BJ (cell line): ENCODE measurements around the gene HSP90AA1. TPM values are rescaled to one million over a fixed set of nuclear protein-coding genes. Genes with fewer than 3 reads are reported as not detected.

Experiments
- CTCF ChIA-PET: fragments of 350-600 bp; formaldehyde crosslinking; extraction: SDS; loops from one replicate; lab custom pipeline; 2021; ENCODE audit warnings: antibody characterized with exemption, inconsistent platforms; lab: Yijun Ruan, JAX
- POLR2A ChIA-PET: fragments of 300-600 bp; sonication (Branson Sonifier 250); formaldehyde crosslinking; extraction: SDS; loops from one replicate; lab custom pipeline; 2021; ENCODE audit warnings: antibody characterized with exemption; lab: Charles Lee
- DNase-seq: peaks from one replicate; pipeline ENCODE4 v3.0.0-alpha.2; 2011; ENCODE audit warnings: low read depth
- H3K27me3 ChIP-seq: 2 replicates; pipeline ENCODE4 v1.6.0; 2011; ENCODE audit warnings: low read length; ENCODE audit not compliant: control insufficient read depth, insufficient read depth
- H3K36me3 ChIP-seq: 2 replicates; pipeline ENCODE4 v1.5.1; 2011; ENCODE audit warnings: low read length; ENCODE audit not compliant: control insufficient read depth, insufficient read depth
- H3K4me3 ChIP-seq: 2 replicates; pipeline ENCODE4 v1.5.1; 2011; ENCODE audit warnings: low read depth, mild to moderate bottlenecking, control low read depth, low read length
- polyA plus RNA-seq: library from polyadenylated mRNA; depleted of rRNA; stranded (reverse); fragments of >200 nt; gene quantifications from 2 replicates; pipeline ENCODE4 v1.2.3, GENCODE V29; 2011
- TF ChIP-seq, protein P1 (sequence below): IDR thresholded peaks from 2 replicates; pipeline ENCODE4 v1.5.1; 2011; ENCODE audit warnings: low read depth, mild to moderate bottlenecking, control low read depth, inconsistent platforms, low read length, moderate library complexity; ENCODE audit not compliant: insufficient read depth

HSP90AA1 gene
- polyA plus RNA-seq, 1 experiment: 222 TPM

DNA sequence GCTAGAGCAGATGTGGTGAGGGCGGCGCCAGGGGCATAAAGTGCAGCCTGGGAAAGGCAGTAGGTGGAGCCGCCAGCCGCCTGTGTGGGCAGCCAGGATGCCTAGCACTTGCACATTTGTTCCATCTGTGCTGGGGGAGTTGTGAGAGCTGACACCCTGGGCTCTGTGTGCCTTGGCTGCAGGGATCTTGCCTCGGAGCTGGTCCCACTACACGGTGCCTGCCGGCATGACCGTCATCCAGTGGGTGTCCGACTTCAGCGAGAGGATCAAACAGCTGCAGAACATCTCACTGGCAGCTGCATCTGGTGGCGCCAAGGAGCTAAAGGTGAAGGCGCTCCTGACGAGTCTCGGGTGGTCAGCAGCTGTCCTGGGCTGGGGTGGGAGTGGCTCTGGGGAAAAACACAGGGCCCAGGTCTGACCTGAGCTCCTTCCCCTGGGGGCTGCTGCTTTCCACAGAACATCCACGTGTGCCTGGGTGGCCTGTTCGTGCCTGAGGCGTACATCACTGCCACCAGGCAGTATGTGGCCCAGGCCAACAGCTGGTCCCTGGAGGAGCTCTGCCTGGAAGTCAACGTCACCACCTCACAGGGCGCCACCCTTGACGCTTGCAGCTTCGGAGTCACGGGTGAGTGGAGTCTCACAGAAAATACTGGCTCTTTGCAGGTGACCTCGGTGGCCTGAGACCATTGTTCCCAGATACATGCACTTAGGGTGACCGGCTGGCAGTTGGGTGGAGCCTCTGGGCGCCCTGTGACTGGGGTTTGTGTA, 37.4 kb downstream of the HSP90AA1 start:
- POLR2A ChIA-PET: no interaction called here
- TF ChIP-seq, protein P1, sequence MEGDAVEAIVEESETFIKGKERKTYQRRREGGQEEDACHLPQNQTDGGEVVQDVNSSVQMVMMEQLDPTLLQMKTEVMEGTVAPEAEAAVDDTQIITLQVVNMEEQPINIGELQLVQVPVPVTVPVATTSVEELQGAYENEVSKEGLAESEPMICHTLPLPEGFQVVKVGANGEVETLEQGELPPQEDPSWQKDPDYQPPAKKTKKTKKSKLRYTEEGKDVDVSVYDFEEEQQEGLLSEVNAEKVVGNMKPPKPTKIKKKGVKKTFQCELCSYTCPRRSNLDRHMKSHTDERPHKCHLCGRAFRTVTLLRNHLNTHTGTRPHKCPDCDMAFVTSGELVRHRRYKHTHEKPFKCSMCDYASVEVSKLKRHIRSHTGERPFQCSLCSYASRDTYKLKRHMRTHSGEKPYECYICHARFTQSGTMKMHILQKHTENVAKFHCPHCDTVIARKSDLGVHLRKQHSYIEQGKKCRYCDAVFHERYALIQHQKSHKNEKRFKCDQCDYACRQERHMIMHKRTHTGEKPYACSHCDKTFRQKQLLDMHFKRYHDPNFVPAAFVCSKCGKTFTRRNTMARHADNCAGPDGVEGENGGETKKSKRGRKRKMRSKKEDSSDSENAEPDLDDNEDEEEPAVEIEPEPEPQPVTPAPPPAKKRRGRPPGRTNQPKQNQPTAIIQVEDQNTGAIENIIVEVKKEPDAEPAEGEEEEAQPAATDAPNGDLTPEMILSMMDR: no peak
- Histone ChIP-seq H3K36me3 (peaks cover 53% of the 10 kb centered on the region), H3K27me3 (no peaks in the 10 kb centered on the region), H3K4me3 (no peak overlapping the region)
- no peak for DNase-seq
- CTCF ChIA-PET: interaction anchor here (0.6 to 3.3 kb wide), 5 partner anchors 19 to 265 kb away, joined by 3 to 9 read pairs (median 6); no protein-coding TSS in a partner anchor

GRCh38 chr14:102047808-102048540, 38.9 kb downstream of the HSP90AA1 start:
- no peak overlapping the region for H3K4me3 ChIP-seq
- H3K36me3 ChIP-seq: peaks cover 63% of the 10 kb centered on the region
- POLR2A ChIA-PET: no interaction called here
- TF ChIP-seq, protein P1: no peak
- CTCF ChIA-PET: interaction anchor here (1.0 to 1.7 kb wide), 2 partner anchors 17 to 267 kb away, joined by 4 to 6 read pairs; no protein-coding TSS in a partner anchor
- no peak for DNase-seq
- no peaks in the 10 kb centered on the region for H3K27me3 ChIP-seq

DNA sequence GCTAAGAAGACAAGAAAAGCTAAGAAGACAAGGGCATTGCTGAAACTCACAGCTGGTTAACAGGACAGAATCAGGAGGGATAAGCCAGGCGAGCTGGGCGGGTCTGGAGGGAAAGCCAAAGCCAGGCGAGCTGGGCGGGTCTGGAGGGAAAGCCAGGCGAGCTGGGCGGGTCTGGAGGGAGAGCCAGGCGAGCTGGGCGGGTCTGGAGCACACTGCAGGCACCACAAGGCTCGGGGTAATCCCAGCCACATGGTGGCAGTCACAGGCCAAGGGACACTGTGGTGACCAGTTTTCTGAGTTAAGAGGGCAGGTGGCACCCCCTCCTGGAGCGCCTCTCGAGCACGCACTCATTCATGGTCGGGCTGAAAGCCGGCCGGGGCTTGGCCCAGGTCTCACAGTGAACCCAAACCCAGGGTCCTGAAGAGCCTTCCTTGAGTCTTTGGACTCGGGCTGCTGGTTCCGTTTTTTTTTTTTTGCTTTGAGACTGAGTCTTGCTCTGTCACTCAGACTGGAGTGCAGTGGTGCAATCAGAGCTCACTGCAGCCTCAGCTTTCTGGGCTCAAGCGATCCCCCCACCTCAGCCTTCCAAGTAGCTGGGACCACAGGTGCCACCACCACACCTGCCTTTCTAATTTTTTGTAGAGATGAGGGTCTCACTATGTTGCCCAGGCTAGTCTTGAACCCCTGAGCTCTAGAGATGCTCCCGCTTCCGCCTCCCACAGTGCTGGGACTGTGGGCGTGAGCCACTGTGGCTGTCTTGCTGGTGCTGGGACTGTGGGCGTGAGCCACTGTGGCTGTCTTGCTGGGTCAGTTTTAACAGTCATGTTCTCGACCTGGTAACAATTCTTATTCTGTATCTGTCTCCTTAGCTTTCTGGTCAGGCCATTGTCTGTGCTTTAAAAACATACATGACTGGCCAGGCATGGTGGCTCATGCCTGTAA, 40.2 kb downstream of the HSP90AA1 start:
- DNase-seq: no peak
- ChIA-PET POLR2A (no interaction called here), CTCF (interaction anchor here (0.6 to 2.4 kb wide), 7 partner anchors 9 to 267 kb away, joined by 3 to 10 read pairs (median 3); no protein-coding TSS in a partner anchor)
- H3K27me3 ChIP-seq: no peaks in the 10 kb centered on the region
- peaks cover 69% of the 10 kb centered on the region for H3K36me3 ChIP-seq
- no peak overlapping the region for H3K4me3 ChIP-seq
- TF ChIP-seq, protein P1: peak; percentile 38

DNA sequence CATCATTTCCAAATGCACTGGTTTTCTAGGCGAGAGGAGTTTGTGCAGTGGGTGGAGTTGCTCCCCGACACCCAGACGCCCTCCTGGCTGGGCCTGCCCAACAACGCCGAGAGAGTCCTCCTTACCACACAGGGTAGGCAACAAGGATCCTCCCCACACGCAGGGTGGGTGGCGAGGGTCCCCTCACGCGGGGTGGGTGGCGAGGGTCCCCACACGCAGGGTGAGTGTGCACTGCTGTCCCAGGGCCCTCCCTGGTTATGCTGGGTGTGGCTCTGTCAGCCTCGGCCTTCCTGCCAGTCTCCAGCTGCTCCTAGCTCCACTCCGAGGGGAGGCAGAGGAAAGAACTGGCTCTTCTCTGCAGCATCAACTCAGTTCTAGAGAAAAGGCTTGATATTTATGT, 42.3 kb downstream of the HSP90AA1 start:
- POLR2A ChIA-PET: no interaction called here
- CTCF ChIA-PET: interaction anchor here (2.4 kb wide), 1 partner anchor 14 kb away, joined by 7 read pairs; no protein-coding TSS in a partner anchor
- TF ChIP-seq, protein P1: no peak

More for the DNA sequence above, 42.3 kb downstream of the HSP90AA1 start:
- DNase-seq: no peak
- Histone ChIP-seq H3K27me3 (no peaks in the 10 kb centered on the region), H3K4me3 (no peak overlapping the region), H3K36me3 (peaks cover 65% of the 10 kb centered on the region)
